GF-D8 (cell line): ENCODE data around the gene AMPH.
"Not testable (repeated sequence)": the region's sequence is repeated elsewhere in the genome, so short reads cannot be mapped to it uniquely, and the experiment has no call there.

ENCODE experiments used
- DNase-seq: peaks from one replicate; lab custom pipeline; 2025; lab: John Stamatoyannopoulos, UW

The AMPH gene

GRCh38 chr7:38628630-38629385, 2.4 kb downstream of the AMPH start:
- no peak for DNase-seq

- no peak for DNase-seq
Measured at GRCh38 chr7:38625866-38626265, 5.3 kb downstream of the AMPH start.

- DNase-seq = no peak
Measured at GRCh38 chr7:38615665-38616064, 15.5 kb downstream of the AMPH start.

GRCh38 chr7:38607466-38607865, 23.7 kb downstream of the AMPH start:
- DNase-seq = no peak

- no peak for DNase-seq
Measured at GRCh38 chr7:38600741-38601140, 30.4 kb downstream of the AMPH start.

GRCh38 chr7:38594949-38595348, 36.2 kb downstream of the AMPH start:
- DNase-seq = no peak

GRCh38 chr7:38592737-38593288, 38.4 kb downstream of the AMPH start:
- no peak for DNase-seq

- no peak for DNase-seq
Measured at GRCh38 chr7:38585572-38586354, 45.4 kb downstream of the AMPH start.

- no peak for DNase-seq
Measured at GRCh38 chr7:38584443-38585210, 46.5 kb downstream of the AMPH start.

- DNase-seq = no peak
Measured at GRCh38 chr7:38580485-38580884, 50.7 kb downstream of the AMPH start.

- DNase-seq = no peak
Measured at GRCh38 chr7:38574086-38574485, 57.1 kb downstream of the AMPH start.

- DNase-seq = not testable (repeated sequence)
Measured at GRCh38 chr7:38571620-38572019, 59.6 kb downstream of the AMPH start.

GRCh38 chr7:38568497-38568896, 62.7 kb downstream of the AMPH start:
- no peak for DNase-seq

GRCh38 chr7:38565289-38565688, 65.9 kb downstream of the AMPH start:
- no peak for DNase-seq

- no peak for DNase-seq
Measured at GRCh38 chr7:38563741-38564140, 67.4 kb downstream of the AMPH start.

- DNase-seq = no peak
Measured at GRCh38 chr7:38561166-38561565, 70.0 kb downstream of the AMPH start.

- no peak for DNase-seq
Measured at GRCh38 chr7:38558761-38559345, 72.3 kb downstream of the AMPH start.

- DNase-seq = no peak
Measured at GRCh38 chr7:38554586-38554985, 76.6 kb downstream of the AMPH start.

- no peak for DNase-seq
Measured at GRCh38 chr7:38550836-38551235, 80.3 kb downstream of the AMPH start.

GRCh38 chr7:38548605-38549004, 82.6 kb downstream of the AMPH start:
- DNase-seq = no peak

GRCh38 chr7:38546763-38547162, 84.4 kb downstream of the AMPH start:
- DNase-seq = no peak

- no peak for DNase-seq
Measured at GRCh38 chr7:38545977-38546376, 85.2 kb downstream of the AMPH start.
